K562 (cell line): ENCODE data around the gene GCH1. TPM values are rescaled to one million over a fixed set of nuclear protein-coding genes. Genes with fewer than 3 reads are reported as not detected.

Source experiments
- ATAC-seq: fragments of 200-7000 bp; cut with Tn5 transposase; 3 replicates; pipeline ENCODE4 v1.9.1; 2020; ENCODE audit warnings: moderate library complexity
- BruUV-seq: library from RNA; stranded (reverse); fragments of 400-500 nt; replicated peaks from 2 replicates; lab custom pipeline; 2021; lab: Mats Ljungman, UMichigan
- CTCF ChIA-PET: fragments of 300-600 bp; formaldehyde crosslinking; extraction: SDS; loops from one replicate; lab custom pipeline; 2021; ENCODE audit warnings: low intra/inter-chr PET ratio; lab: Yijun Ruan, JAX
- POLR2A ChIA-PET: fragments of 300-600, 350-650 bp; sonication (Branson Sonifier 250); formaldehyde crosslinking; extraction: SDS; loops from one replicate; lab custom pipeline; 2021; ENCODE audit warnings: antibody characterized with exemption, inconsistent platforms; lab: Yijun Ruan, JAX
- DNase-seq, 4 experiments: peaks; one replicate each; pipeline versions ENCODE4 v3.0.0 to v3.0.0-alpha.2; 2011 to 2018; ENCODE audit warnings: low spot score in 3 of 4, mixed read lengths in 3 of 4; ENCODE audit errors: extremely low read depth in 1 of 4
- FAIRE-seq: peaks from 2 replicates; lab custom pipeline; 2011; peaks lifted over from hg19 to GRCh38; lab: Jason Lieb, UNC
- H2AFZ ChIP-seq: 2 replicates; pipeline ENCODE4 v1.6.0; 2011; ENCODE audit warnings: low read depth, low read length, control low read depth, inconsistent platforms
- H3K27ac ChIP-seq: fragments of 200-600 bp; 3 replicates; pipeline ENCODE4 v1.8.0; 2011; ENCODE audit warnings: low read depth, mild to moderate bottlenecking, control low read depth, inconsistent platforms, low read length, moderate library complexity, mixed read lengths; ENCODE audit errors: extremely low read depth
- H3K27me3 ChIP-seq, 2 experiments: fragments of 300-600 bp in 1 of 2; 2 replicates in 1 of 2; 3 replicates in 1 of 2; pipeline versions ENCODE4 v1.6.0 to v1.8.0; 2011; ENCODE audit warnings: inconsistent platforms in 2 of 2, low read length in 2 of 2, mild to moderate bottlenecking in 1 of 2, mixed read lengths in 1 of 2, moderate library complexity in 1 of 2; ENCODE audit not compliant: control insufficient read depth in 2 of 2, insufficient read depth in 2 of 2
- H3K36me3 ChIP-seq: fragments of 300-600 bp; 3 replicates; pipeline ENCODE4 v1.8.0; 2011; ENCODE audit warnings: mild to moderate bottlenecking, low read length, inconsistent platforms; ENCODE audit not compliant: control insufficient read depth, insufficient read depth
- H3K4me1 ChIP-seq, 2 experiments: fragments of 200-600 bp in 1 of 2; replicated peaks in 1 of 2; 2 replicates in 1 of 2; 3 replicates in 1 of 2; pipeline versions ENCODE4 v1.5.1 to v1.8.0; 2011; ENCODE audit warnings: inconsistent platforms in 2 of 2, low read length in 2 of 2, mild to moderate bottlenecking in 1 of 2, mixed read lengths in 1 of 2, moderate library complexity in 1 of 2; ENCODE audit not compliant: control insufficient read depth in 2 of 2, insufficient read depth in 2 of 2
- H3K4me2 ChIP-seq: 2 replicates; pipeline ENCODE4 v1.6.1; 2011; ENCODE audit warnings: low read length, control low read depth, inconsistent platforms, mixed read lengths; ENCODE audit not compliant: insufficient read depth
- H3K4me3 ChIP-seq: fragments of 200-600 bp; sonication (generic), shearing (Covaris generic); 2 replicates; pipeline ENCODE4 v1.5.1; 2016; ENCODE audit warnings: control low read depth, inconsistent platforms
- H3K79me2 ChIP-seq: fragments of 200-600 bp; 3 replicates; pipeline ENCODE4 v1.8.0; 2011; ENCODE audit warnings: low read length, inconsistent platforms; ENCODE audit not compliant: control insufficient read depth, insufficient read depth
- H3K9ac ChIP-seq, 2 experiments: 2 replicates each; pipeline versions ENCODE4 v1.6.0 to v1.6.1; 2011; ENCODE audit warnings: low read depth in 2 of 2, low read length in 2 of 2, control low read depth in 1 of 2, inconsistent platforms in 1 of 2, mild to moderate bottlenecking in 1 of 2, mixed read lengths in 1 of 2; ENCODE audit not compliant: insufficient read depth in 1 of 2
- H3K9me1 ChIP-seq: one replicate; pipeline ENCODE4 v1.6.0; 2011; ENCODE audit warnings: inconsistent platforms, mild to moderate bottlenecking, low read length, moderate library complexity; ENCODE audit not compliant: control insufficient read depth, insufficient read depth
- H3K9me3 ChIP-seq: replicated peaks from 2 replicates; pipeline ENCODE4 v1.5.1; 2011; ENCODE audit warnings: low read depth, low read length, inconsistent platforms; ENCODE audit not compliant: control insufficient read depth, insufficient read depth
- H4K20me1 ChIP-seq: replicated peaks from 2 replicates; pipeline ENCODE4 v1.6.1; 2011; ENCODE audit warnings: low read length, inconsistent platforms, mixed read lengths; ENCODE audit not compliant: control insufficient read depth, insufficient read depth
- CREB1 ChIP-seq, 2 experiments: sonication (generic) in 1 of 2; formaldehyde crosslinking in 1 of 2; IDR thresholded peaks; 2 replicates each; pipeline versions ENCODE4 v1.6.1 to v1.8.0; 2012 to 2022; ENCODE audit warnings: inconsistent platforms in 1 of 2, mild to moderate bottlenecking in 1 of 2, missing genetic modification reagents in 1 of 2, moderate library complexity in 1 of 2
- E2F6 ChIP-seq, 2 experiments: IDR thresholded peaks; 2 replicates each; pipeline ENCODE4 v1.6.1; 2011; ENCODE audit warnings: borderline replicate concordance in 1 of 2, control low read depth in 1 of 2, low read depth in 1 of 2, low read length in 1 of 2, mild to moderate bottlenecking in 1 of 2, mixed read lengths in 1 of 2, moderate library complexity in 1 of 2; ENCODE audit not compliant: insufficient read depth in 1 of 2, insufficient read length in 1 of 2, poor library complexity in 1 of 2, severe bottlenecking in 1 of 2; ENCODE audit errors: extremely low read depth in 1 of 2
- HLTF ChIP-seq: fragments of 450-650 bp; IDR thresholded peaks from 2 replicates; pipeline ENCODE4 v1.6.1; 2016
- L3MBTL2 ChIP-seq: fragments of 450-650 bp; IDR thresholded peaks from 2 replicates; pipeline ENCODE4 v1.6.1; 2016; ENCODE audit warnings: mild to moderate bottlenecking, moderate library complexity
- MGA ChIP-seq: fragments of 450-650 bp; IDR thresholded peaks from 2 replicates; pipeline ENCODE4 v1.6.1; 2016; ENCODE audit warnings: mild to moderate bottlenecking, moderate library complexity
- NRF1 ChIP-seq, 2 experiments: fragments of 450-650 bp; IDR thresholded peaks in 1 of 2; conservative IDR thresholded peaks in 1 of 2; 2 replicates each; pipeline ENCODE4 v1.6.1; 2014; ENCODE audit warnings: mild to moderate bottlenecking in 2 of 2
- WGBS: fragments of 100-300 bp; shearing (Covaris generic); methylation state at CpG from one replicate; pipeline ENCODE4 v1.1.6; 2016; ENCODE audit warnings: low coverage, mixed read lengths; ENCODE audit not compliant: insufficient coverage; ENCODE audit errors: missing lambda C conversion rate; 5-methylcytosine and 5-hydroxymethylcytosine counted together
- in situ Hi-C: fragments of 300-500 bp; cut with MboI; formaldehyde crosslinking; loops from 4 replicates; pipeline ENCODE4 v1.15.0; 2018; ENCODE audit warnings: inconsistent platforms, mixed read lengths
- intact Hi-C: fragments of 100-400 bp; cut with micrococcal nuclease; formaldehyde crosslinking; loops from 2 replicates; pipeline ENCODE4 v1.14.2; 2022
- polyA plus RNA-seq, 8 experiments: library from polyadenylated mRNA; depleted of rRNA in 4 of 8; stranded (reverse) in 5 of 8; unstranded in 3 of 8; fragments of >200 nt; fragmentation: Nextera tagmentation in 2 of 8; fragmentation: Illumina TruSeq in 1 of 8; extraction: Ambion mirVana in 2 of 8; extraction: Trizol in 1 of 8; gene quantifications; 2 replicates each; pipeline versions ENCODE4 v1.2.1 to v1.2.3, GENCODE V29; 2011 to 2014; ENCODE audit warnings: inconsistent platforms in 1 of 8, missing spikeins in 1 of 8
- total RNA-seq, 7 experiments: library from RNA; depleted of rRNA in 6 of 7; stranded (reverse); fragments of >200 nt in 6 of 7; fragmentation: Illumina TruSeq in 2 of 7; extraction: Trizol in 2 of 7; gene quantifications; 2 replicates each; pipeline versions ENCODE4 v1.2.1 to v1.2.3, GENCODE V29; 2011 to 2021; ENCODE audit warnings: low replicate concordance in 1 of 7

Gene GCH1
- total and polyA plus RNA-seq, 9 of the 15 experiments (the other 6 are each of a cell fraction or from before 2014, with no cell fraction given) = 3.9 to 13.1 (median 6.5) TPM

GRCh38 chr14:54808326-54809161 lies 94.1 kb downstream of the GCH1 start:
- peak; percentile 51 for TF ChIP-seq L3MBTL2
- peak; percentile 41 to 51; a peak in 3 of 4 replicates for TF ChIP-seq NRF1 (conservative IDR thresholded peaks at IDR 0.05 in 1 of 2, IDR thresholded peaks at IDR 0.05 in 1 of 2)
- no peak for TF ChIP-seq HLTF
- peak in 1 of 2 experiments; percentile 54 for TF ChIP-seq E2F6 (IDR thresholded peaks at IDR 0.05; ENCODE audit: borderline replicate concordance in 1 of 2, extremely low read depth in 1 of 2, insufficient read depth in 1 of 2, insufficient read length in 1 of 2, low read depth in 1 of 2, low read length in 1 of 2, poor library complexity in 1 of 2, severe bottlenecking in 1 of 2)
- peak; percentile 71 for TF ChIP-seq MGA
- no peak for TF ChIP-seq CREB1 (IDR thresholded peaks at IDR 0.05)
- TF ChIP-seq CREB1 (CRISPR knock-in tag; IDR thresholded peaks at IDR 0.05) = no peak
- TF ChIP-seq, all 486 proteins: peak for 4
- no peak overlapping the region for H3K9ac ChIP-seq
- no peak overlapping the region for H2AFZ ChIP-seq
- no peaks in the 10 kb centered on the region for H3K36me3 ChIP-seq
- H3K4me3 ChIP-seq = no peak overlapping the region
- no TSS peak for BruUV-seq
- ChIA-PET POLR2A (no interaction called here), CTCF (no interaction called here)
- intact Hi-C loops = no loop called here
- peaks cover 0 to 3% of the 10 kb centered on the region in 2 experiments; a peak in 3 of 5 replicates for H3K4me1 ChIP-seq
- H3K27me3 ChIP-seq = peaks cover 0 to under 1% of the 10 kb centered on the region in 2 experiments; a peak in 2 of 5 replicates
- DNase-seq (no peak), FAIRE-seq (no peak), ATAC-seq (no peak)
- H3K9me3 ChIP-seq = no peaks in the 10 kb centered on the region
- H3K9me1 ChIP-seq = no peaks in the 10 kb centered on the region
- no peaks in the 10 kb centered on the region for H4K20me1 ChIP-seq
- no peaks in the 10 kb centered on the region for H3K79me2 ChIP-seq
- in situ Hi-C loops = loop anchor here (10.0 kb wide), 1 partner anchor 254 kb away; no protein-coding TSS in a partner anchor
- WGBS = 34% methylated on average over 6 of the region's 8 CpGs
- H3K4me2 ChIP-seq = no peak overlapping the region
- H3K27ac ChIP-seq = no peak overlapping the region
